GM19438 (cell line): ENCODE results near the gene MARCHF11.

Source experiments
- ATAC-seq: cut with Tn5 transposase; IDR thresholded peaks from one replicate; pipeline ENCODE4 v1.9.1; 2021; ENCODE audit warnings: low read depth; ENCODE audit not compliant: unreplicated experiment

MARCHF11 gene

DNA sequence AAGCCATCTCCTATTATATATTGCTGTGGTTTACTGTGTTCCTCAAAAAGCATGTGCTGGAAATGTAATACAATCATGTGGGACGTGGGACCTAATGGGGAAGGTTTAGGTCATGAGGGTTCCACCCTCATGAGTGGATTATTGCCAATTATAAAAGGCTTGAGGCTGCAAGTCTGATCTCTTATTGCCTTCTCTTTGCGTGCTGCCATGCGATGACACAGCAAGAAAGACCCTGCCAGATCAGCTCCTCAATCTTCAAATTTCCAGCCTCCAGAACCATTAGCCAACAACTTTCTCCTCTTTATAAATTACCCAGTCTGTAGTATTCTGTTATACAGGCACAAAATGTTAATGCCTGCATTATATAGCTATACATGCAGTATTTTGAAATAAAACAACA, 45.4 kb downstream of the MARCHF11 start:
- ATAC-seq: no peak

DNA sequence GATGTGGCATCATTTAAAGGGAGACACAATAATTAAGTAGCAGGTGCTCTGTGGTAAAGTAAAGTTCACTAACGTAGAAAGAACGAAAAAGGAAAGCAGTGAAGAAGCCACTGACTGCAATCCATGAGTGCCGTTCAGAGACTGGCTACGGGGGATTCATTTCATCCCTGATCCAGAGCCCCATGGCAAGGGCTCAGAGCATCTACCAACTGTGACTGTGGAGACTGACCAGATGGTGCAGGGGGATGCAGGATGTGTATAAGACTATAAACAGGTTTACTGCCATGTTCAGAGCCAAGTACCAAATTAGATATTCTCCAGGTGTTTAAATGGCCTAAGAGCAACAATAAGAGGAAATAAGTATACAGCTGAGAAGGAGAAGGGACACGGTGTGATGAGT, 47.7 kb downstream of the MARCHF11 start:
- ATAC-seq: no peak

DNA sequence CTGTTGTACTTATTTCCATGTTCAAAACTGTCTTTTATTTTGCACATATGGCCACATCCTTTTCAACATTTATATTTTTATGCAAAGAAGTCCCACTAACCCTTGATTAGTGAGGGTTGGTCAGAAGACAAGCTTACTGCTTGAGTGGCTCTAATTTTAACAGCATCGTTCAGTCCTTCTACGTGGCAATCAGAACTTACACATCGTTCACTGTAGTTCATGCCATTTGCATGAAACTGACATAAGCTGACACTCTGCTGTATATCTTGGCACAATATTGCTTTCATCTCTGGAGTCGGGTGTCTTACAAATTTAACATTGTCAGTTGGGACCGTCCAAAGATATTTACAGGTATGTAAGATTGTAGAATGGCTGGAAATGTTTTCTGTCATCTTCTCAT, 50.6 kb downstream of the MARCHF11 start:
- no peak for ATAC-seq

GRCh38 chr5:16127865-16128544, 51.6 kb downstream of the MARCHF11 start:
- ATAC-seq: no peak

DNA sequence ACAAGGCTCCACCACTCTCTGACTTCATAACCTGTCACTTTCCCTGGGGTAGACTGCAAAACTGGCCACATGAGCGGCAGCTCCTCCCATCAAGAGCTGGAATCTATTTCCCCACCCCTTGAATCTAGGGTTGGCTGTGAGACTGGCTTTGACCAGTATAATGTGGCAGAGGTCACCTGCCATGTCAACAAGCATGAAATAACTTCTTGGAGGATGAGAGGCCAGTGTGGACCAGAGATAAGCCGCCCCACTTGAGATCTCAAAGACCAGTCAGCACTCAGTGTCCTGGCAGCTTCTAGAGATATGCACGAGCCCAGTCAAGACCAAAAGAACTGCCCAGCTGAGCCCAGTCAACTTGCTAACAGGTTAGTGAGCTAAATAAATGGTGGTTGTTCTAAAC, 59.0 kb downstream of the MARCHF11 start:
- no peak for ATAC-seq

- no peak for ATAC-seq
Observed at GRCh38 chr5:16119790-16120189, 59.8 kb downstream of the MARCHF11 start.

GRCh38 chr5:16115140-16115539, 64.5 kb downstream of the MARCHF11 start:
- ATAC-seq: no peak

DNA sequence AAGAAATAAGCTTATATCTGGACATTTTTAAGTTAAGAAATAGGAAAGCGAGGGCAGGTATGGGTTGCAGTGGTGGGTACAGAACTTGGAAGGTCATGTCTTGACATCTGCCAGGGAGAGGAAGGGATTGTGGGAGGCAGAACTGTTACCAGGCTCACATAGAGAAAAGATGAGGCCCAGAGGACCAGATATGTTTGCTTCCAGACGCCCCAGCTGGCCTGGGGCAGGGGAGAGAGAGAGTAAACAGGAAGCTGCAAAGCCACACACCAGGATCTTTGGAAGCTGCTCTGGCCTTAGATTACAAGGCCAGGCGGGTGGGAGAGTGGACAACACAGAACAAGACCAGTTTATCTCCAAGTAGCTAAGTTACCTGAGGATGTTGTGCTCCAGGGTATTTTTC, 71.2 kb downstream of the MARCHF11 start:
- no peak for ATAC-seq

DNA sequence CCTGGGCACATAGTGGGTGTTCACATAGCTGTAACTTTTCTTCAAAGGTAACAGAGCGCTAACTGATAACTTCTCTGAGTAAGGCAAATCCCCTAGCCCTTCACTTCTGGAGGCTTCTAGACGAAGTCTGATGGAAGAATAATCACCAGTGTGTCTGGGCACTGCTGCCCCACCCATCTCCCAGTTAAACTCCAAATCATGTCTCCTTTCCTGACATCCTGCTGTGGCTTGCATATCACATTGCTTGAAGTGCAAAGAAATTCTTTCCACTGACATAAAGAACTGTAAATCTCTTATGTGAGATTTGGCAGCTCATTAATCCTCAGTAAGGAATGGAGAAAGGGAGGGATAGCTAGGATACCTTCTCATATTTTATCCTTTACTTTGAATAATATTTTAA, 74.6 kb downstream of the MARCHF11 start:
- no peak for ATAC-seq

GRCh38 chr5:16095612-16096011, 84.0 kb downstream of the MARCHF11 start:
- ATAC-seq: no peak

- no peak for ATAC-seq
Observed at GRCh38 chr5:16090270-16090669, 89.3 kb downstream of the MARCHF11 start.

DNA sequence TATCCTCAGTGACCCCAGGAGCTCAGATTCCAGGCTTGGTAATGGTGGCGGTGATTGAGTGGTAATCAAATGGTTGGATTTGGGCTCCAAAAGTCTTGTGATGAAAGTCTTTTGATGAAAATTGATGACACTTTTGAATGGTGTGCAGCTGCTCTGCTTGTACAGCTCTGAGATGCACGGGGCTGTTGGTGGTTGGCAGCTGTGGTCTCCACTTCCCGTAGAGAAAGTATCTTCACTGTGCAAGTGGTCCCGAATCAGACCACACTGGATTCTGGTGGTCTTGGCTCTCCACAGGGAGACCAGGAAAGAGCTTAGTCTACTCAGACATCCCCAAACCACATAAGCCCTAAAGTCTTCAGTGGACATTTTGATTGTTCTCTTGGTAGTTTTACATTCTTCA, 96.6 kb downstream of the MARCHF11 start:
- ATAC-seq: no peak

GRCh38 chr5:16082053-16082452, 97.5 kb downstream of the MARCHF11 start:
- ATAC-seq: no peak

DNA sequence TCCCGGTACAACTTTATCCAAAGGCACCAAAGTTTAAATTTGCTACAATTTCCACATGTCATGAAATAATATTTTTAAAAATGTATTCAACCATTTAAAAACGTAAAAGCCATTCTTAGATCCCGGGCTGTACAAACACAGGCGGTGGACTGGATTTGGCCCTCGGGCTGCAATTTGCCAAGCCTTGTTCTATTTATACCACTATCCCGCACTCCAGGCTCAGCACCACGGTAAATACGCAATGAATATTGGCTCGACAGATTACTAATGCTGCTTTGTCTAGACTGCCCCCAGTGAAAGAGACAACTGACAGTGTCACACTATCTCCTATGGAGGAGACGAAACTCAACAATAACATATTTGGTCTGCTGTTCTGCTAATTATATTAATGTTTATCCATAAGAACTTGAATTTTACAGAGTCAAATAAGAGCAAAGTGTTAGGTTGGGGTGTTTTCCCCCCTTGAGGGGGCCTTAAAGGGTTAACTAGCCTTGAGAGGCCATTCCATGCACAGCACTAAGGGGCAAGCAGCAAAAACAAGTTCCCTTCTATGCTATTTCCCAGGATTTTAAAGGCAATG, 98.1 kb downstream of the MARCHF11 start:
- no peak for ATAC-seq

DNA sequence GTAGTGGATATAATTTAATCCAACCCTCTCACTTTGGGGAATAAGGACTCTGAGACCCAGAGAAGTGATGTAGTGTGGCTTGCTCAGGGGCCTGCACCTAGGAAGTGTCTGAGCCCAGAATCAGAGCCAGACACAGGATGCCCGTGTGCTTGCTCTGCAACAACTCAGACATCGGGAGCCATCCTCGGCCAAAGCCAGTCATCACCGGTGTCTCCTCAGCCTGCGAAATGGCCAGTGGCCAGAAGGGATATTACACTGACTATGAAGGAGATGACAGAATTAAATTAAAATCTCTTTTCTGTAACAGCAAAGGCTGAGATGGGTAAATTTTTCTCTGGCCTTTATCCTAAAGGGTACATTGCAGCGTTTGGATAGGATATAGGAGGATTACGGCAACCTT, 102.9 kb downstream of the MARCHF11 start:
- no peak for ATAC-seq

- ATAC-seq: no peak
Observed at GRCh38 chr5:16074358-16074757, 105.2 kb downstream of the MARCHF11 start.

DNA sequence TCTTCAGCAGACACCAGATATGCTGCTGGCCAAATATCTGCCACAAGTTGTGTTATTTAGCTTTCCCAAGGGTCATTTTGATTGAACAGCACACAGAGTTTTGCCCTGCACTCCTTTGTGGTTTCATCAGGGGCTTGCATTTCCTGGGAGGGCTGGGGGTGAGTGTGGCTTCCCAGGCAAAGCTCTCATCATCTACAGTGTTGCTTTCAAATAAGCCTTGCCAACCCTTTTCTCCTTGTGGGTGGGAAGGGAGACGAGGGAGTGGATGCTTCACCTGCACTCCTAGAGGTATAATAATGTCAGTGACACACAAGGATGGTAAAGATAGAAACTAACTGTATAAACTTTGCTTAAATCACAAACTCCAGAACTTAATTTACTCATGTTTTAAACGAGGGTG, 107.0 kb downstream of the MARCHF11 start:
- ATAC-seq: no peak

GRCh38 chr5:16067415-16067814, 112.2 kb downstream of the MARCHF11 start:
- no peak for ATAC-seq

DNA sequence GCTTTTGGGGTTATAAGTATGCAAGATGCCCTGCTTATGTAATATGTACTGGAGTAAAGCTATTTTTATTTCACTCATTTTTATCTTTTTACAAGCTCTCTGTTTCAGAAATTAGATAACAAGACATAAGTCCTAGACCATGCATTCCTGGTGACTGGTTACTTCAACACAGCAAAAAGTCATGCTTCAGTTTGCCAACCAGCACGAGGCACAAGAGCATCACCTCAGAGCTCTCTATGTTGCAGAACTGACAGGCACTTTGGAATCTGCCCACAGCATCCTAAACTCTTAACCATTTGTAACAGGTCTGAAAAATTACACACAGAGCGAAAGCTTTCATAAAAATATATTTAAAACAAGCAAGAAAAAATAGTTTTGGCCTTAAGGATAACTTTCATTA, 112.8 kb downstream of the MARCHF11 start:
- no peak for ATAC-seq

- ATAC-seq: no peak
Observed at GRCh38 chr5:16066320-16066719, 113.3 kb downstream of the MARCHF11 start.

GRCh38 chr5:16065831-16066230, 113.8 kb downstream of the MARCHF11 start:
- no peak for ATAC-seq

- no peak for ATAC-seq
Observed at GRCh38 chr5:16064135-16064893, 115.3 kb downstream of the MARCHF11 start.
